ENCODE data around the gene METTL21C.

METTL21C gene

DNA sequence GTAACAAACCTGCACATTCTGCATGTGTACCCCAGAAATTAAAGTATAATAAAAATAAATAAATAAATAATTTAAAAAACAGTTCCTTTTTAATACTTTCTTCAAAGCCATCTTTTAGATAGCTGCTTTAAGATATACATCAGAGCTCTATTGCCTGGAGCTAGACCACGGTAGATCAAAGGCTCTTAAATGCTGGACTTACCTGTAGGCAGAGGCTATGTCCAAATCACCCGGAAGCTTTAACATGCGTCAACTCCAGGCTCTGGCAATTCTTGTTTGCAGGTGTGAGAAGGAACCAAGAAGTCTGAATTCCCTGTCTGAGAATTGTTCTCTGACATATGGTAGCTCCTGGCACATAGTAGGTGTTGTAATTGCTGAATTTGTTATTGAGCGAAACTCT, 1.6 kb upstream of the METTL21C start:
- TF ChIP-seq TAF1 (IDR thresholded peaks at IDR 0.05; ENCODE audit: low read depth) (no peak), EP300 (IDR thresholded peaks at IDR 0.05; ENCODE audit: borderline replicate concordance) (no peak)

DNA sequence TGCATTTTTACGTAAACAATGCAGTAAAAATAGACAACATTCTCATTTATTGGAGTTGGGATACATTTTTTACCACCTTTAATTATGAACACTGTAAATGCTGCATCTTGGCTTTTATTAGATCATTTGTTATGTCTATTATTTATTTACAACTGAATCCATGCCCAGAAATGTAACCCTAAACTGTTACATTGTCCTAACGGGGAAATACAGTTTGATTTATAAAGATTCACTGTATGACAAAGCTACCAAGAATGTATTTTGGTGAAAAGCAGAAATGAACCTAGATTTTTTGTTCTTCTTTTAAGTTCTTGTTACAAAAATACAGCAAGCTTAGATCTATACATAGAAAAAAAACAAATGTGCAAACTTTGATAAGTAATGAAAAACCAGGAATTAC, 1.1 kb downstream of the METTL21C start:
- no peak for TF ChIP-seq EGR1 (IDR thresholded peaks at IDR 0.05)
- TF ChIP-seq NFIC (IDR thresholded peaks at IDR 0.05): no peak
- TF ChIP-seq FOXM1 (IDR thresholded peaks at IDR 0.05; ENCODE audit: borderline replicate concordance, low read depth): no peak
- TF ChIP-seq, protein P1, sequence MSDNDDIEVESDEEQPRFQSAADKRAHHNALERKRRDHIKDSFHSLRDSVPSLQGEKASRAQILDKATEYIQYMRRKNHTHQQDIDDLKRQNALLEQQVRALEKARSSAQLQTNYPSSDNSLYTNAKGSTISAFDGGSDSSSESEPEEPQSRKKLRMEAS (IDR thresholded peaks at IDR 0.05): no peak
- TF ChIP-seq, protein P2, sequence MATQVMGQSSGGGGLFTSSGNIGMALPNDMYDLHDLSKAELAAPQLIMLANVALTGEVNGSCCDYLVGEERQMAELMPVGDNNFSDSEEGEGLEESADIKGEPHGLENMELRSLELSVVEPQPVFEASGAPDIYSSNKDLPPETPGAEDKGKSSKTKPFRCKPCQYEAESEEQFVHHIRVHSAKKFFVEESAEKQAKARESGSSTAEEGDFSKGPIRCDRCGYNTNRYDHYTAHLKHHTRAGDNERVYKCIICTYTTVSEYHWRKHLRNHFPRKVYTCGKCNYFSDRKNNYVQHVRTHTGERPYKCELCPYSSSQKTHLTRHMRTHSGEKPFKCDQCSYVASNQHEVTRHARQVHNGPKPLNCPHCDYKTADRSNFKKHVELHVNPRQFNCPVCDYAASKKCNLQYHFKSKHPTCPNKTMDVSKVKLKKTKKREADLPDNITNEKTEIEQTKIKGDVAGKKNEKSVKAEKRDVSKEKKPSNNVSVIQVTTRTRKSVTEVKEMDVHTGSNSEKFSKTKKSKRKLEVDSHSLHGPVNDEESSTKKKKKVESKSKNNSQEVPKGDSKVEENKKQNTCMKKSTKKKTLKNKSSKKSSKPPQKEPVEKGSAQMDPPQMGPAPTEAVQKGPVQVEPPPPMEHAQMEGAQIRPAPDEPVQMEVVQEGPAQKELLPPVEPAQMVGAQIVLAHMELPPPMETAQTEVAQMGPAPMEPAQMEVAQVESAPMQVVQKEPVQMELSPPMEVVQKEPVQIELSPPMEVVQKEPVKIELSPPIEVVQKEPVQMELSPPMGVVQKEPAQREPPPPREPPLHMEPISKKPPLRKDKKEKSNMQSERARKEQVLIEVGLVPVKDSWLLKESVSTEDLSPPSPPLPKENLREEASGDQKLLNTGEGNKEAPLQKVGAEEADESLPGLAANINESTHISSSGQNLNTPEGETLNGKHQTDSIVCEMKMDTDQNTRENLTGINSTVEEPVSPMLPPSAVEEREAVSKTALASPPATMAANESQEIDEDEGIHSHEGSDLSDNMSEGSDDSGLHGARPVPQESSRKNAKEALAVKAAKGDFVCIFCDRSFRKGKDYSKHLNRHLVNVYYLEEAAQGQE (IDR thresholded peaks at IDR 0.05; ENCODE audit: low read depth): no peak
- TF ChIP-seq CREB1 (IDR thresholded peaks at IDR 0.05; ENCODE audit: low read depth): no peak
- TF ChIP-seq ZBTB7A (IDR thresholded peaks at IDR 0.05; ENCODE audit: low read depth): no peak

DNA sequence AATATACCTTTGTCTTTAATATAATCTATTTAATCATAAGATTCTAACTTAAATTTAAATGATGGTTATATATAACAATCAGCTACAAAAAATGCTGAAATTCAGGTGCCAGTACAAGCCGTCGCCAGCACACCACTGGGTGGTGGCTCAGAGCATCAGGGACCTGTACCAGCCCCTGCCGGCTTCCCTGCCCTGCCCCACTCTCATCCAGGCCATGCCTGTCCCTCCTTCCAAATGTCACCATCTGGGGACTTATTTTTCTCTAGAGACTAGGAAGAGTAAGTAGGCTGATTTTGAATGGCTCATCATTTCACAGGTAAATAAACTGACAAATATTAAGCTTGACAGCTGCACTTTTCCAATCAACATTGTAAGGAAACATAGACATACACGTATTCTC, 1.6 kb downstream of the METTL21C start:
- TF ChIP-seq ZBTB7A (IDR thresholded peaks at IDR 0.05; ENCODE audit: low read depth): no peak
- no peak for TF ChIP-seq EGR1 (IDR thresholded peaks at IDR 0.05)
- TF ChIP-seq TCF12 (IDR thresholded peaks at IDR 0.05; ENCODE audit: low read depth): no peak
- TF ChIP-seq, protein P2 (IDR thresholded peaks at IDR 0.05; ENCODE audit: low read depth): no peak

DNA sequence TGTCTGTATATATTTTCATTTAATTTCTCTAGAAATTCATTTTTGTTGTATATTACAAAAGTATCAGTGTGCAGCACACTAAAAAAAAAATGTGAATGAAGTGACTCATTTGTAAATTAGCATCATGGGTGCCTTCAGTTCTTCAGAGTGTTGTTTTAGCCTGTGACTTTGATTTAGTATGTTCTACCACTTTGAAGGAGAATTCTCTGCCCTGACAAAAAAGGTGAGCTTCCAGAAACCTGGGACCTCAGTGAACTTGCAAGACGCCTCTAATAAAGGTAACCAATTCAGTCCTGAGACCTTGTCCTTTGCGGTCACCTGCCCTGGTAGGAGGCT, 2.4 kb downstream of the METTL21C start:
- no peak for TF ChIP-seq CREB1 (IDR thresholded peaks at IDR 0.05; ENCODE audit: low read depth)
- TF ChIP-seq, protein P2 (IDR thresholded peaks at IDR 0.05; ENCODE audit: low read depth): no peak
- no peak for TF ChIP-seq ZBTB7A (IDR thresholded peaks at IDR 0.05; ENCODE audit: low read depth)
- no peak for TF ChIP-seq EP300 (IDR thresholded peaks at IDR 0.05; ENCODE audit: borderline replicate concordance)
- TF ChIP-seq RAD21 (IDR thresholded peaks at IDR 0.05; ENCODE audit: low read depth): no peak
- no peak for TF ChIP-seq NFIC (IDR thresholded peaks at IDR 0.05)
- TF ChIP-seq, protein P3, sequence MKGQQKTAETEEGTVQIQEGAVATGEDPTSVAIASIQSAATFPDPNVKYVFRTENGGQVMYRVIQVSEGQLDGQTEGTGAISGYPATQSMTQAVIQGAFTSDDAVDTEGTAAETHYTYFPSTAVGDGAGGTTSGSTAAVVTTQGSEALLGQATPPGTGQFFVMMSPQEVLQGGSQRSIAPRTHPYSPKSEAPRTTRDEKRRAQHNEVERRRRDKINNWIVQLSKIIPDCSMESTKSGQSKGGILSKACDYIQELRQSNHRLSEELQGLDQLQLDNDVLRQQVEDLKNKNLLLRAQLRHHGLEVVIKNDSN (IDR thresholded peaks at IDR 0.05): no peak
- no peak for TF ChIP-seq TCF12 (IDR thresholded peaks at IDR 0.05; ENCODE audit: low read depth)
- no peak for TF ChIP-seq TEAD4 (IDR thresholded peaks at IDR 0.05)
- TF ChIP-seq, protein P1 (IDR thresholded peaks at IDR 0.05): no peak
- no peak for TF ChIP-seq FOXM1 (IDR thresholded peaks at IDR 0.05; ENCODE audit: borderline replicate concordance, low read depth)
- TF ChIP-seq YY1 (IDR thresholded peaks at IDR 0.05; ENCODE audit: low read depth): no peak
- no peak for TF ChIP-seq EGR1 (IDR thresholded peaks at IDR 0.05)
- no peak for TF ChIP-seq CEBPB (IDR thresholded peaks at IDR 0.05)

DNA sequence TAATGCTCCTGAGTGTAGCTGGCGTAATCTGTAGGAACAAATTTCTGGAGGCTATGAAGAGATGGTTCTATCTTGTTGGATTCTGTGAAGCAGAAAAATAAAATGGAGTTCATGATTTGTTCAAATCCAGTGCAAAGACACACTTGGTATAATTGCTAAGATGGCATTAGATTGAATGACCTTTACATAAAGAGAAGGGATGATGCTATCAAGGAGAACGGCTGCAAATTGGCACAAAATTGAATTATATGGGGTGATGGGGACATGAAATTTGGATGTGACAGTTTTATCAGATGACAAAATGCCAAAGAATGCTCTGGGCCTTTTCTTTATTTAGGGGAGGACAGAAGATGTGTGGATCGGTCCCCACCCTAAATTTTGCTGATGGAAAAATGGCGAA, 4.0 kb downstream of the METTL21C start:
- TF ChIP-seq CREB1 (IDR thresholded peaks at IDR 0.05; ENCODE audit: low read depth): no peak

DNA sequence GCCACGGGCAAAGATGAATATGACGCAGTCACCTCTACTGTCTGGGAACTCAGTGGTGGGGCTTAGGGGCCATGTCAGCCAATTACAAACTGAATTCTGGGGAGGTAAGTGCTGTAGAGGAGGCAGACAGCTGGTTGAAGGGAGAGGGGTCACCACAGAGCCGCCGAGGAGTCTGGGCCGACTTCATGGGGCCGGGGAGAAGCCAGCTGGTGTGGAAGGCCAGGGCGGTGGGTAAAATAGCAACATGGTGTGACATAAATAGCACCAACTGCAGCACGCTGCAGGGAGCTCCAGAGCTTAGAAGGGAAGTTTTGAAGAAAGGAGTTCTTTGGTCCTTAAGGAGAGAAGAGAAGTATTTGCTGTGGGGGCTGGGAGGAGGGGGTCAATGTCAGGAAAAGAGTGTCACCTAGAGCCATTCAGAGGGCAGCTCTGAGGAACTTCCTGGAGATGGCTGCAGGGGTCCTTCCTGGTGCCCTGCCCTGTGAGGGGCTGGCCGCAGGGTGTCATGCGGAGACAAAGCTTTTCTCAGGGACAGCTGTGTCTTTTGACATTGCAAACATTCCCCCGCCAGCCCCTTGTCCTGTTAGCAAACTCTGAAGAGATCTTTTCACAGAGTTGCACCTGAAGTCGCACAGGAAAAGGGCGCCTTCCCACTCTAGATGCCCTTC, 6.4 kb downstream of the METTL21C start:
- TF ChIP-seq TEAD4 (IDR thresholded peaks at IDR 0.05) (no peak), TAF1 (IDR thresholded peaks at IDR 0.05; ENCODE audit: low read depth) (no peak), CREB1 (IDR thresholded peaks at IDR 0.05; ENCODE audit: low read depth) (no peak), RAD21 (IDR thresholded peaks at IDR 0.05; ENCODE audit: low read depth) (no peak), EP300 (IDR thresholded peaks at IDR 0.05; ENCODE audit: borderline replicate concordance) (no peak), FOXM1 (IDR thresholded peaks at IDR 0.05; ENCODE audit: borderline replicate concordance, low read depth) (no peak), ZBTB7A (IDR thresholded peaks at IDR 0.05; ENCODE audit: low read depth) (no peak), EGR1 (IDR thresholded peaks at IDR 0.05) (no peak), TCF12 (IDR thresholded peaks at IDR 0.05; ENCODE audit: low read depth) (no peak)
